Bronchial smooth muscle cell (primary cell): ENCODE data around the gene EEF1E1. TPM values are rescaled to one million over a fixed set of nuclear protein-coding genes. Genes with fewer than 3 reads are reported as not detected.

Source experiments
- total RNA-seq: library from RNA; depleted of rRNA; stranded (reverse); fragments of >200 nt; gene quantifications from 2 replicates; pipeline ENCODE4 v1.2.1, GENCODE V29; 2014

EEF1E1 gene
- total RNA-seq = 22.1 and 22.9 TPM in 2 replicates

DNA sequence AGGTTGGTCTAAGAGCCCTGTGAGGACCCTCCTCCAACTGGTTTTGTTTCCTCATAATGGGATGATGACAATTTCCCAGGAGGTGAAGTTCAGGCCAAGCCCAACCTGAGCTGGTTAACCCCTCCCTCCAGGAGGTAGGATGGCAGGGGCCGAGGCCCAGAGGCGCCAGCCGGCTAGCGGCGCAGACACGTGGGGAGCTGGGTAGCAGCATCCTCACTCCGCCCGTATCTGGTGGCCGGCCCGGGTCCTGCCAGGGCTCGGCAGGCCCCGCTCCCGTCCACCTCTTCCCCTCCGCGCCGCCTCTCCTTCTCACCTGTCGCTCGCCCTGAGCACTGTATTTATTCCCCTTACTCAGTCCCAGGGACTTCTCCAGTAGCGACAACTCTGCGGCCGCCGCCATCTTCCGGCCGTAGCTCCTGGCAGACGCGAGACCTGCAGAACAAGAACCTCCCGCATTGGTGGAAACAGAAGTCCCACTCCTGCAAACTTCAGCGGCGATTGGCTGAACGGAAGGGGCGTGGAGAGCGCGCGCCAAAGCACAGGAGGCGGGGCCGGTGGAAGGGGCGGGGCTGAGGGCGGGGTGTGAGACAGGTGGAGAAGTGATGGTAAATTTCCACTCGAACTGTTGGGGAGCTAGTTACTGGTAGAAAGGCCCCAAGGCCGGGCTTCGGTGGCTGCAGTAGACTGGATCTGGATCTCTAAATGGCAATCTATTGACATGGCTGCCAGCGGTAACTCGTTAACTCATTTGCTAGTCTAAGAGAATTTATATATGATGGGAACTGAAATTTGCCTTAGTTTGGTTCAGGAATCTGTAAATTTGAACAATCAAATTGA, at the start of gene EEF1E1:
EEF1E1 (minus strand) TSS at position 427 of the 837 bp plus-strand sequence; CDS start at position 400, 27 bp downstream.

DNA sequence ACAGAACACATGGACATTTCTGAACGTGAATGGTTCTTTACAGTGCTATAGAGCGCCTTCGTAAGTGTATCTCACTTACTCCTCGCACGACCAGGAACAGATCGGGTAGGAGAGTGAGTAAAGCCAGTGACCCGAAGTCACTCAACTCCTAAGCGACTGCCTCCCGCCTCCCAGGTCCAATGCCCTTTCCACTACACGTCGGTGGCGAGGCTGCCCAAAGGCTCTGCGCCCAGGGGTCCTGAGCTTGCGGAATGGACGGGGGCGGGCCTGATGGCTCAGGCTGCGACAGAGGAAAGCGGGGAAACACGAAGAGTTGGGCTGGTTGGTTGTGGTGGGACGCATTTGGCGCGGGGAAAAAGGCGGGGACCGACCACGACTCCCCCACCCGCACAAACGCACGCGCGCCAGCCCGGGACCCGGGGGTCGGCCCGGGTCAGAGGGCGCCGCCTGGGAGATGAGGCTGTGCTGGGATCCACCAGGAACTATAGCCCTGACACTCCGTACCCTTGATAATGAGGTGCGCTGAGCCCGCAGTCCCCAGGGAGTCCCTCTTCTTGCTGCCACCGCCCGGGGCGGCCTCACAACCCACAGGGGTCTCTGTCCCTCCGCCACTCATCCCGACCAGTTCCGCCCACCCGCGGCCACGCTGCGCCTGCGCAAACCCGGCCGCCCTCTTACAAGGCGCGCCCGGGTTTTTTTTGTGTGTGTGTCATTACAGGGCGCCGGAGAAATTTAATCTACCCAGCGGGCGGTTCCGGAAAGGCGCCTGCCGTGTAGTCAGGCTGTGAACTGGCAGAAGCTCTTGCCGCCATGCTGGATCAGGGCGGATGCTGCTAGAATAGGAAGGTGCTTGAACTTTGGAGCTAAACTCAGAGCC, 38.3 kb downstream of the EEF1E1 start, which contains the start of gene BLOC1S5:
BLOC1S5 (minus strand) TSS at position 629 of the 877 bp plus-strand sequence; CDS start at position 616, 13 bp downstream.

Other genes with a start within 250 kb of the EEF1E1 start
- 420 and 439 TPM in 2 replicates for gene TXNDC5, start 191.8 kb downstream of the EEF1E1 start, total RNA-seq
- 13.6 and 14.3 TPM in 2 replicates for gene BLOC1S5, start 38.2 kb downstream of the EEF1E1 start, total RNA-seq